HL-60/S4 treated with retinoic acid at 250 ng/mL for 4 days and 3 days (cell line): ENCODE data around the gene NKX2-8.

Experiments
- in situ Hi-C: fragments of 300-500 bp; cut with MboI; formaldehyde crosslinking; loops from 2 replicates; pipeline ENCODE4 v1.7.0; 2022; ENCODE audit warnings: low sequenced_read_pairs

NKX2-8 gene

DNA sequence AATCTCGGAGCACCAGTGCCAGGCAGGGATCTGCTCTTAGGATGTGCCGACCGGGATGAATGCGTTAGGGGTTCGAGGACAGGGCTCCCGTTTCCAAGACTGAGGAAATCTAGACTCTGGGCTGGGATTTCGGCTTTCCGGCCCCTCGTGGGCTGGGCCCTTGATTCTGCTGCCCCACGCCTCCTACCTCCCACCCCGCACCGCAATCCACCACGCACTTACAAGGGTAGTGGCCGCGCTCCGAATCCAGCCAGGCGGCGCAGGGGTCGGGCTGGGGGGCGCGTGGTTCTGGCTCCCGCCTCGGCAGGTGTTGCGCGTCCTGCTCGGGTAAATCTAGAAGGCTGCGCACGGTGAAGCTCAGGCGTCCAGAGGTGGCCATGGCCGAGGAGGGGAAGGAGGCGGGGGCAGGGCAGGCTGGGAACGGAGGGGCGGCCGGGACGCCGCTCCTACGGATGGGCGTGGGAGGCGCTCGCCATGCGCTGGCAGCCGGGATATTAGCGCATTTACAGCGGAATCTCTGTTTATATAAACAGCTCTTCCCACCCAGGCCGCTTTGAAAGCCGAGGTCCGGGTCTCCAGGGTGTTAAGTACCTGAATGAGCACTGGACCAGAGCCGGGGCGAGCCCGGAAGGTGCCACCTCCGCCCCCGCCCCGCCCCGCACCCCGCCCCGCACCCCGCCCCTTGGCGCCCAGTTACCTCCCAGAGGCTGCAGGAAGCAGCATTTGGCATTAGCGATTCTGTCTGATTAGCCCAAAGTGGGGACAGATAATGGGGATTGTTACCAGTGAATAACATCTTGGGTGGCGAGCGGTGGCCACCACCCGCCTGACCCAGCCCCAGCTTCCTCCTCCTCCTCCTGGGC, at the start of gene NKX2-8:
TSS of gene NKX2-8 (minus strand) at position 604 of the 863 bp plus-strand sequence. CDS start at position 379, 225 bp downstream.
- in situ Hi-C loops = no loop called here

DNA sequence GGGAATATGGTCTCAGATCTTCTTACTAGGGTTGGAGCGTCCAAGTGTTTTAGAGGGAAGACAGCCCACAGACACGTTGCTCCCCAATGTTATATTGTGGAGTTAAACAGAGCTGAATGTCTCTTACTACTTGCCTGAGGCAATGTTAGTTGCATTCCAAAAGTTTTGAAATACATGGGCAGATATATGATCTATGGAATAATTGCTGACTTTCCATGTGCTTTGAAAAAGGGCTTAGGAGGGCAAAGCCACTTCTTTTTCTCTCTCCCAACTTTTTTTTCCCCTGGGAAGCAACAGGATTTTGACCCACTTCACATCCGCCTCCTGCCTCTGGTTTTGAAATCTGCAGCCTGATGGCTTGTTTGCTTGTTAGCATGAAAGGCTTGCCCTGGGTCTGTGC, 45.6 kb upstream of the NKX2-8 start:
- in situ Hi-C loops = no loop called here

DNA sequence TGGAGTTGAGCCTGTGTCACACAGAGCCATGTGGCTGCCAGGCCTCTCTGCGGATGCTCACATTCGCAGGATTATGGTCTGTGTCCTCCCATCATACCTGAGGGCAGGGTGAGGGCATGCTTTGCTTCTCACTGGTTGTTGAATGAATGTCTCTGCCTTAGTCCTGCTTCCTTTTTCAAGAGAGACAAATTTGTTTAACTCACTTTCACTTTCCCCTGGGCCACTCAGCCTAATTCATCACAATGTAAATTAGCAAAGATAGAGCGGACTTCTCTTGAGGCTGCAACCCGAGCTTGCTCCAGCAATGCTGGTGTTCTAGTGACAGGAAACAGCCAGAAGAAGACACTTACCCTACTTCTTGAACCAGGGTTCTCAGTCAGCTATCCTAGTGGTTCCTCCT, 43.7 kb upstream of the NKX2-8 start:
- in situ Hi-C loops = no loop called here

DNA sequence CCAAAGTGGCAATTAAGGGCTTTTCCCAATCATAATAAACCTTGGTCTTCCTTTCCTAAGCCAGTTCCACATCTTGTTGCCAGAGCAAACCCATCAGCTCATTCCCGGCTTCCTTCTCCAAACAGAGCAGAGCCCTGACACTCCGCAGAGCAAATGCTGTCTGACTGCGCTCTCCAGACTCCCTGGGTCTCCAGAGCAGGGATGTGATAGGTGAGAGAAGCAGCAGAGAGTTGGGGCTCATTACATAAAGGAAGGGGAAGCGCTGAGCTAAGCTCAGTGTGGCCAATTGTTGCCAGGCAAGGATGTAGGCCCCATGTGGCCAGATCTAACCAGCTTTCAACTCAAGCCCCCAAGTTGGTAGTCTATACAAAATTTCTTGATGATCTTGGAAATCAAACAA, 43.0 kb upstream of the NKX2-8 start:
- in situ Hi-C loops = no loop called here

DNA sequence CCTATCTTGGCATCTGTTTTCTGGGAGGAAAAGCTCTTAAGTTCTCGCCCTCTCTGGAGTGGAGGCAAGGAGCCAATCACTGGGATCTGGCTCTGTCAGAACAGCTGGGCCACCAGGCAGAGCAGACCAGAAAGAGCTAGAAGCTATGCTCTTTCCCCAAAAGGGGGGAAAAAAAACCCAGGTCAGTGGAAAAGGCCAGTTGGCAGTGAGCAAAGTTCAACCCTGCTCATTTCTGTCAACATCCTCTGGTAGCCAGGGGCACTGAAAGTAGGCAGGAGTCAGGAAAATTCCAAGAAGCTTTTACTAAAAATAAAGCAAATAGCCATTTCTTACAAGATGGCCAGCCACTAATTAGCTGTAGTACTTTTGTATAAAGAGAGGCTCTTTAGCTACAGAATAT, 42.6 kb upstream of the NKX2-8 start:
- in situ Hi-C loops = no loop called here

DNA sequence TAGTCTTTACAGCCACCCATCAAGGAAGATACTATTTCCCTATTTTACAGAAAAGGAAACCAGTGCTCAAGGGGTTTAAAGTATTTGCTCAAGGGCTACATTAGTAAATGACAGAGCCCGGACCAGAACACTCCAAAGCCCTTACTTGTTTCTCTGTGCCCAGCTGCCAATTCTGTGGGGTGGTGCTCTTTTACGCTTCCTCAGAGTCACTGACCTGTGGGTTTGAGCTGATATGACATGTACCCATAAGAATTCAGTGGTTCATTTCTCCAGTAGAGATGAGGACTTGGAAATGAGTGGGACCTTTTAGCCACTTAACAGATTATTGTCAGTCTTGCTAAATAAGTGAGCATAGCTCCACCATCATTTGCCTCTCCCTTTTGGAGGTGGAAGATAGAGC, 37.4 kb upstream of the NKX2-8 start:
- in situ Hi-C loops = no loop called here

DNA sequence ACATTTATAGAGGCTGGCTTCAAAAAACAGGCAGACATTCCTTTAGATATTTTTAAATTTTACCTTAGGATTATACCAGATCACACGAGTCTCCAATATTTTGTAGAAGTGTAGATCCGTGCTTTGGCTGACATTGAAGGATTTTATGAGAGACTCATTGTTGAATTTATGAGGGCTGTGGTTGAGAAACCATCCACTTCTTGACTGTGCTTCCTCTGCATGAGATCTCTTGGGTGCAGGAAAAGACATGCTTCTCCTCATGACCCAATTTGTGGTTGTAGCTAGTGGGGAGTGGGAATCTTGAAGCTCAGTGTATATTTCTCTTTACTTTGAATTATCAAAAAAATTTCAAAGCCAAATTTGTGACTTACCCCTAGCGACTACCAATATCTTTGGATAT, 36.7 kb upstream of the NKX2-8 start:
- in situ Hi-C loops = no loop called here

DNA sequence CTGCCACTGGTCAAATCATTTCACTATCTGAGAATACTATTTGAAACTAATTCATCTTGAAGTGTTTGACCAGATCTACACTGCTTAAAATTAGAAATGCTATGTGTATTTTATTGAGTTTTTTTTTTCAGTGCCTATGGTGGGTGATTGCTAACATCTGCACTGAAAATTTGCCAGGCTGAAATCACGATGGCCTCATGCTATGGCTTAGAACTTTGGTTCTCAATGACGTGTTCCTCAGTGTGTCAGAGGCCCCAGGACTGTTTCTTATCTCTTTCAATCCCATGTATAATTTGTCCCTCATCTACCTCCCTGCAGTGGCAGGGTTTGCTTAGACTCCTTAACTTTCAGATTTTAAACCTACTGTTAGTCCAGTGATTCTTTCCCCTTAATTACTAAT, 36.2 kb upstream of the NKX2-8 start:
- in situ Hi-C loops = no loop called here

DNA sequence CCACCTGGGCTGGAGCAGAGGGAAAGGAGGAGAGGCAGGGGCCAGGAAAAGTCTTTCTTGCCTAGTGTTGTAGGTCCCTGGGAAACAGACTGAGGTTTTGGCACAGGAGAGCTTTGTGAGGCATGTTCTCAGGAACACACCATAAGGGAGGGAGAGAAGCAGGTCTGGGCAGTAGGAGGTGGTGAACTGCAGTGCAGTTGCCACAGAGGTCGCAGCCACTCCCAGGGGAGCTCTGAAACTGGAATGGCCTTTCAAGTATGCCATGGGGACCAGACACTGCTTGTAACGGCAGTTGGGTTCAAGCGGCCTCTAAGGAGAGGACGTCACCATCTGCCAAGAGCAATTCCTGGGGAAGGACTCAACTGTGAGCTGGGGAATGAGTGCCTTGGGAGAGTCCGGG, 35.4 kb upstream of the NKX2-8 start:
- in situ Hi-C loops = no loop called here

DNA sequence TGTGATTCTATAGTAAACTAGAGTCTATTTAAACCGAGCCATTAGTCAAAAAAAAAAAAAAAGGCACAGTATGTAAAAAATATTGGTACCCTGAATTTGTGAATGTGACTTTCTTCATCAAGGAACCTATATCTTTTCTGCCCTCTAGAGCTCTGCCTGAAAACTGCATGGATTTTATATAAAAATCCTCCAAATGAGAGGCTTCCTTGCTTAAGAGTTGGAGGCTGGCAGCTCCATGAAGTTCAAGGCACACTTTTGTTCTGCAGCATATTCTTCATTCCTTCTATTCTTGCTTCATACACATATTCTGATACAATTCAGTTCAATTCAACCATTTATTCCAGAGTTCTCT, 23.1 kb upstream of the NKX2-8 start:
- in situ Hi-C loops = no loop called here

DNA sequence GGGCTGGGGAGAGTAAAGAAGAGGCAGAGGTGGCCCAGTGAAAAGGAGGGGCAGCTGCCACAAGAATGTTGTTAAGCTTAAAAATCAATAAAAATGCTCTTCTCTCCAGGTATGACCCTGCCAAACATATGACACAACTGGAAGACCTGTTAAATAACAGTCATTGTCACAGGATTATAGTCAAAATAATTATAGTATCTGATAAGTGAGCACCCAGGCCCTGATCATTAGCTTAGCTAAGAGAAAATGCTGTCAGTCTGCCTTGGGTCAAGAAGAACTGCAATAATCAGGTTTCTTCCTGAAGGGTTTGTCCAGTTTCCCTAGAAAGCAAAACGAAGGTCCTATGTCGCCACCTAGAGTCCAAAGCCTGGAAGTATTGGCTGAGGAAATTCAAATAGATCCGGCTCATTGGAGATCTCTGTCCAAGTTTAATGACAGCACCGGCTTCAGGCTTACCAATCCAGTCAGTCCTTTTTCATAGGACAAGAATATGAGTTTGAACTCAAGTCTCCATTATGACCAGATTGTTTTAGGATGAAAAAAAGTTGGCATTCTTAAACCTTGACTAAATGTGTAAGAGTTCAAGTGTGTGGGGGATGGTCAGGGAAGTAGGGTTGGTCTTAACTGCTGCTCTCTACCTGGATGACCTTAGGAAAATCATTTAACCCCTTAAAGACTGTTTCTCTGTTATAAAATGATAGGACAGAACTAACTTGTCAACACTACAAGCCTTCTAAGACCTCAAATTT, 22.5 kb upstream of the NKX2-8 start:
- in situ Hi-C loops = no loop called here

DNA sequence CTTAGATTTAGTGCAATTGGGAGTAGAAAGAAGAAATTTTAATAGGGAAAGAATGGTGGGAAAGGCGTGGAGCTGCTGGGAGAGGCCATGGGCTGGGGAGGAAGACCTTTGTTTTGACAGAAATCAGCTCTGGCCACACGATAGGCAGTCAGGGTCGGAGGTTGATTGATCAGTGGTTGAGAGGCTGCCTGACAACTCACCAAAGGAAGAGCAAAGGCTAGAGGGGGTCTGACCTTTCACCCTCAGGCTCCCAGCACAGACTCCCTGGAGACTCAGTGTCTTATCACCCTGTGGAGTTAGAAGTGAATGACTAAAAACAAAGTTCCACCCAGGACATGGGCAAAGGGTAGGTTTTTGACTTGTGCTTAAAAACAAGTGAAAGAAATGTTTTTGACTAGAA, 18.0 kb upstream of the NKX2-8 start:
- in situ Hi-C loops = no loop called here

DNA sequence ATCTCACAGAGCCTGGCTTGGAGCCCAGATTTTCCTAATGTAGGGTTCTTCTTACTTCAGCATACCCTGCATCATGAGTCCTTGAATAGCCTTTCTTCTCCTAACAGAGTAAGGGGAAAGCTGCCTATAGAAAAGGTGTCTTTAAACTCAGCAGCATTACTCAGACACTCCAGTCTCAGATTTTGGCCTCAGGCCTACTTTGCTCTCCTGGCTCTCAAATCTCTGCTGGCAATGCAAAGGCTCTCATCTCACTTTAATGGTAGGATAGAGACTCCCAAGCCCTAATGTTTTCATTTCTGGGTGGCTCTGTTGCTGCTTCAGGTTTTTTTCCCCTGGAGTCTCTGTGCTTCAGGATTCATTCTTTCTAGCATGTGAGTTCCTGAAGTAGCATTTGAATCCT, 9.1 kb upstream of the NKX2-8 start:
- in situ Hi-C loops = no loop called here

DNA sequence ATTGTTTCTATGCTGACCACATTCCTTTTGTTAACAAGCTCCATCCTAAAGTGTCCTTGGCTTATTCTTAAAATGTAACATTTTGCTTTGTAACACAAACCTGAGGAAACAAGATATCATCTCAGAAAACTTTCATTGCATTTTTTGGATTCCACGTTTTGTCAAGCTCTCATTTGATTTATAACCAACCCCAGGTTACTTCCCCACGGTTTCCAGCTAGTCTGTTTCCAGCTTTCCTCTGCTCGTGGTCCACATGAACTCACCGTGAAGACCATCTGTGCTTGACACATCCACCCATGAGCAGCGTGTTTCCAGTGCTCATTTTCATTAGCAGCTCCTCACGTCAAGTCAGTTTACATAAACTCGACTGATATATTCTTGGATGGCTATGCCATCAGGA, 6.4 kb upstream of the NKX2-8 start:
- in situ Hi-C loops = no loop called here

DNA sequence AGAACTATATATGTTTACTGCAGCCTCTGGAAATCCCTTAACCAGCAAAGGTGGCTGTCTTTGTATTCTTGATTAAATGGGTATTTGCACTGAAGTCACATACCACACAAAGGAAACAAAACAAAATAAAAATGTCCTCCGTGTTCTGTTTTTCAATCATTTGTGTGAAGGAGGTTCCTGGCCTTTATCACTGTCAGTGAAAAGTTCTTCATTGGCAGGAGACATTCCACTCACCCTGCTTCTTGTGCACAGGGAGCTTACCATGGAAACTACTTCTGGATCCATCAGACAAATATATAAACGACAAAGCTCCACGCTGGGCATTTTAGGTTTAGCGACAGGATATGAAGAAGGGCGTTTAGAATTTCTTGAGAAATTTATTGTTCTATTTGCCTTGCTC, 5.7 kb upstream of the NKX2-8 start:
- in situ Hi-C loops = no loop called here

DNA sequence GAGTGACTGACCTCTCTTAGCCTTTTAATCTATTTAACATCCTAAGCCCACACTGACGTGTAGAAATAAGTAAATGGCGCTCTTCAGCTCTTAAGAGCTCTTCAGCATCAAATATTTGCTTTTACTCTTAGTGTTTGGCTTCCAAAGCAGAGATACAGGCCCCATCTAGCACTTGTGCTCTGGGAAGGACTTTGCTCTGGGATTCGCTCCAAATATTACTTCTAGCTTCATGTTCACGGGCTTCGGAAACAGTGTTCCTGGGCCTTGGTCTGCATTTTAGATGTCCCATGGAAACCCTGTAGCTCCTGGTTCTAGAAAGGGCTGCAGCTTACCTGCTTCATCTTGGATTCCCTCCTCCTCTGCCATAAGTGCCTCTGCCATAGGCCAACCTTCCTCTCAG, 2.7 kb upstream of the NKX2-8 start:
- in situ Hi-C loops = no loop called here

DNA sequence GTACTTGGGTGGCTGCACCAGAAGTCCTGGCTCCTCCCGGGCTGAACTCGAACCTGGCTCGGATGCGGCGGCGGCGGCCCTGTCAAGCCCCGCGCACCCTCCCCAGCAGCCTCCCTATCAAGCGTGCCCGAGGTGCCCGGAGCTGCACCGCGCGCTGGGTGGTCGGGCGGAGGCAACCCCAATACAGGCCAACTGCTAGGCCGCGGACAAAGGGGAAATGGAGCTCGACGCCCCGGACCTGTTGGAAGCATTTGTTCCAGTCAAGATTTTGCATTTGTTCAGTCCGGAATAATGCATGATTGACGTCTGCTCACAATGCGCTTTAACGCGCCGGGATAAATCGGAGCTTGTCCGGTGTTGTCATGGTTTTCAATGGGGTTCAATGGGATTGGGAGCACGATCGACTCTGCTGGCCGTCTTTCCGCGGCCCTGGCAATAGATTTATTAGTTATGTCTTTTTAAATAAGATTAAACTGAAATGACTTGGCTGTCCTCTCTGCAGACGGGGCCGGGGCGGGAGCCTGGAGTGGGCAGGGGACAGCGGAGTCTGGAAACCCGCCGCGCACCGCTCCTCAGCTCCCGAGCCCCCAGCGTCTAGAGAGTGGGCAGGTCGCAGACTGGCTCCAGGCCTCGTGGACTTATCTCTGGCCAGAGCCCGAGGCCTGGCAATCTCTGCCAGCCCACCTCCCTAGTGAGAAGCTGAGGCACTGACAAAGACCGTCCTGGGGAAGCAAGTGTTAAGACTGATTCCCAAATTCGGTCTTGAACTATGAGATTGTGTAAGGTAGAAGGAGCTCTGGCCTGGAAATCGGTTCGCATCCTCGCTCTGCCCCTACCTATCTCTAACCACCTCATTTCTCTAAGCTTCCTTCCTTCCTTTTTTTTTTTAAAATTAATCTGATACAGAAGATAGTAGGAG, 1.7 kb upstream of the NKX2-8 start:
- in situ Hi-C loops = no loop called here

DNA sequence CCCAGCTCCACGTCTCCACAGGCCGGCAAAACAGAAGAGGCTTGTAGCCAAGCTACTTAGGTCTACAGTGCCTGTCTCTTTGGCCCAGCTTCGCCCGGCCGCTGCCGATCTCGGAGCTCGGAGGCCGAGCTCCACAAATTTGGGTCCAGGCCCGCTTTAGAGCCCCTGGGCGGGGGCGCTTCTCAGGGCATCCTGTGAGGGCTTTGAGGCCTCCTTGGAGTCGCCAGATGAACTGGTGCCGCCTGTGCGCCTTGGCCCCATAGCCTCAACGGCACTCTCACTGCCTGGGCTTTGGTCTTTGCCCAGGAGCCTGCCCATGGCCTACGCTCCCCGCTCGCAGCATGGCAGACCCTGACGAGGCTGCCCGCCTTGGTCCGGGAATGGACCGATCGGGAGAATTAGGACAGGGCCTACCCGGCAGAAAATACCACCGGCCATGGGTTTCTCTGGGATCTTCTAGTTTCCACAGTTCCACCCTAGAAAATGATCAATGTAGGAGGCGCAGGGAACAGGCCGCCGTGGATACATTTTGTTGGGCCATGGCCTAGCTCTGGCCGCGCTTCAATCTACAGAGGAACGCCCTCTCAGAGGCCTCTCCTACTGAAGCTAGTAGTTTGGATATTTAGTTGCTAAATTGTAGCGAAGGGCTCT, 953 bp upstream of the NKX2-8 start:
- in situ Hi-C loops = no loop called here

DNA sequence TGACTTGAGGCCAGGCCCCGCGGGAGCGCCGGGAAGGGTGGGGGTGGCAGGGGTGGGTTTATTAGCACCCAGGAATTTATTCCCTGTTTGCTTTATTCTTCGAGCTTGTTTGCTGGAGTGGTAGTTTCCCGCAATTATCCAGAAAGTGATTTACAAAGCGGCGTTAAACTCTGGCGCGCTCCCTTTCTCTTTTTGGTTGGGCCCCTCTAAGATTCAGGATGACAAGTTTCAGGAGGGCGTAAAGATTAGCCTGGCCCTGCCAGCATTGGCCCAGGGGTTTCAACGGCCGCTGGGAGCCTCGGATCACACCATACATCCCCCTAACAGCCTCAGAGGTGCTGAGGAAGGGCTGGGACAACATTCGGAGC, 444 bp upstream of the NKX2-8 start:
- in situ Hi-C loops = no loop called here

DNA sequence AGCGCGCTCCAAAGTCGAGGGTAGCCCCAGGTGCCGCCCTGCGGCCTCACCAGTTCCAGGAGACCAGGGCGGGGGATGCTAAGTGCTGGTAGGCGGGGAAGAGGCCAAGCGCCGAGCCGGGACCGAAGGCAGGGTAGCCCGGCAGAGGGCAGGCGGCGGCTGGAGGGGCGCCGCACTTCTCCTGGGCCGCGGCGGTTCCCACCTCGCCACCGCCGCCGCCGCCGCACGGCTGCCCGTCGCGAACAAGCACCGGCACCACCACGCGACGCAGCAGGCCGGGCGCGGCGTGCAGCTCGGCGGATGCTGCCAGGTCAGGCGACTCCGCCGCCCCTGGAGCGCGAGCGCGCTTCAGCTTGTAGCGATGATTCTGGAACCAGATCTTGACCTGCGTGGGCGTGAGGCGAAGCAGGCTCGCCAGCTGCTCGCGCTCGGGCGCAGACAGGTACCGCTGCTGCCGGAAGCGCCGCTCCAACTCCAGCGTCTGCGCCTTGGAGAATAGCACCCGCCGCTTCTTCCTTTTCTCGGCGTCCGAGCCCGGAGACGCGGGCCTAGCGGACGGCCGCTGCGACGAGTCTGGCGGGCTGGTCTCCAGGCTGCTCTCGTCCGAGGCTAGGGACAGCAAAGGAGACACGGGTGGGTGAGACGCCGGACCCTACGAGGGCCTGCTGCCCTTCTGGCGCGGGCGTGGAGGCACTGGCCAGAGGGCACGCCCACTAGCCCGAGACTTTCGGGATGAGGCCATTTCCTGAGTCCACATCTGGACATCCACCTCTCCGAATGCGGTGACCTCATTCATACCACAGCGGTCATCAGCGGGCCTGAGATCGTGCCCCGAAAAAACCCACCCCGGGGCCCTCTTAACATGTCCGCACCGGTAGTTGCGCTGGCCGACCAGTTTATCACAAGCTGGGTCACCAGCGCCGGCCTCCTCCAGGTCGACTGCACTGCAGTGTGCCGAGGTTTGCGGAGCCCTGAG, 1.3 kb downstream of the NKX2-8 start:
- in situ Hi-C loops = no loop called here
